ENCODE results near the gene GPR161. TPM values are rescaled to one million over a fixed set of nuclear protein-coding genes. Genes with fewer than 3 reads are reported as not detected.
A peak's percentile ranks its signal among the peaks of the same experiment; 100 is the strongest.

GPR161 gene
- total RNA-seq, 4 donors from 2014 or later, result 0.60 to 3.3 (median 2.8) TPM

DNA sequence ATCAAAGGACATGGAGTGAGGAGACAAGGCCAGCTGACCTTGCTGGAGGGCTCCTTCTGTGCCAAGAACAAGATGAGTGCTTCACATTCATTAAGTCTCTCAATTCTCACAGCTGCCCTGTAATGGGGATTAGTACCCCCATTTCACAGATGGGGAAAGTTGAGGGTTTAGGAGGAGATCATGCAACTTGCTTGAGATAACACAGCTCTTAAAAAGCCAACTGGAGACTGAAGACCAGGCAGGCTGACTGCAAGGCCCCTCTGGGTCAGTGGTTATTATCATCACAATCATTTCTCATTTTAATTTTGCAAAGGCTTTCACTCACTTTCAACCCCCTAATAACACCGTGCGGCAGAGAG lies 46.8 kb downstream of the GPR161 start:
- H3K9me3 ChIP-seq, result no peaks in the 10 kb centered on the region
- 95 to 100% methylated on average over 1 to 2 of the region's 2 CpGs for WGBS, 2 donors (ENCODE audit: low coverage in 1 of 2)
- H3K27me3 ChIP-seq, result no peaks in the 10 kb centered on the region
- TF ChIP-seq POLR2AphosphoS5 (IDR thresholded peaks at IDR 0.05) (no peak), POLR2A (IDR thresholded peaks at IDR 0.05) (no peak), EP300 (IDR thresholded peaks at IDR 0.05; ENCODE audit: low read depth) (no peak)
- TF ChIP-seq, protein P1, sequence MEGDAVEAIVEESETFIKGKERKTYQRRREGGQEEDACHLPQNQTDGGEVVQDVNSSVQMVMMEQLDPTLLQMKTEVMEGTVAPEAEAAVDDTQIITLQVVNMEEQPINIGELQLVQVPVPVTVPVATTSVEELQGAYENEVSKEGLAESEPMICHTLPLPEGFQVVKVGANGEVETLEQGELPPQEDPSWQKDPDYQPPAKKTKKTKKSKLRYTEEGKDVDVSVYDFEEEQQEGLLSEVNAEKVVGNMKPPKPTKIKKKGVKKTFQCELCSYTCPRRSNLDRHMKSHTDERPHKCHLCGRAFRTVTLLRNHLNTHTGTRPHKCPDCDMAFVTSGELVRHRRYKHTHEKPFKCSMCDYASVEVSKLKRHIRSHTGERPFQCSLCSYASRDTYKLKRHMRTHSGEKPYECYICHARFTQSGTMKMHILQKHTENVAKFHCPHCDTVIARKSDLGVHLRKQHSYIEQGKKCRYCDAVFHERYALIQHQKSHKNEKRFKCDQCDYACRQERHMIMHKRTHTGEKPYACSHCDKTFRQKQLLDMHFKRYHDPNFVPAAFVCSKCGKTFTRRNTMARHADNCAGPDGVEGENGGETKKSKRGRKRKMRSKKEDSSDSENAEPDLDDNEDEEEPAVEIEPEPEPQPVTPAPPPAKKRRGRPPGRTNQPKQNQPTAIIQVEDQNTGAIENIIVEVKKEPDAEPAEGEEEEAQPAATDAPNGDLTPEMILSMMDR (IDR thresholded peaks at IDR 0.05), result no peak
- in situ Hi-C loops (cut with MboI; ENCODE audit: low pct_ligation_motif_present in 1 of 4, low pct_unique_long_range_greater_than_20kb in 1 of 4, low sequenced_read_pairs in 3 of 4), result no loop called here
- peaks cover 12 to 56% (median 33%) of the 10 kb centered on the region in 4 donors for H3K4me1 ChIP-seq
- H3K27ac ChIP-seq, result peak overlapping the region; percentile 60 to 81 (median 78)
- no peak overlapping the region for H3K4me3 ChIP-seq
- intact Hi-C loops (cut with DNase I; ENCODE audit: low total_unique reads), result loop anchor here (5.0 kb wide), 1 partner anchor 47 kb away; the partner anchor contains the start of gene GPR161
- no peaks in the 10 kb centered on the region for H3K36me3 ChIP-seq
- DNase-seq, result no peak

DNA sequence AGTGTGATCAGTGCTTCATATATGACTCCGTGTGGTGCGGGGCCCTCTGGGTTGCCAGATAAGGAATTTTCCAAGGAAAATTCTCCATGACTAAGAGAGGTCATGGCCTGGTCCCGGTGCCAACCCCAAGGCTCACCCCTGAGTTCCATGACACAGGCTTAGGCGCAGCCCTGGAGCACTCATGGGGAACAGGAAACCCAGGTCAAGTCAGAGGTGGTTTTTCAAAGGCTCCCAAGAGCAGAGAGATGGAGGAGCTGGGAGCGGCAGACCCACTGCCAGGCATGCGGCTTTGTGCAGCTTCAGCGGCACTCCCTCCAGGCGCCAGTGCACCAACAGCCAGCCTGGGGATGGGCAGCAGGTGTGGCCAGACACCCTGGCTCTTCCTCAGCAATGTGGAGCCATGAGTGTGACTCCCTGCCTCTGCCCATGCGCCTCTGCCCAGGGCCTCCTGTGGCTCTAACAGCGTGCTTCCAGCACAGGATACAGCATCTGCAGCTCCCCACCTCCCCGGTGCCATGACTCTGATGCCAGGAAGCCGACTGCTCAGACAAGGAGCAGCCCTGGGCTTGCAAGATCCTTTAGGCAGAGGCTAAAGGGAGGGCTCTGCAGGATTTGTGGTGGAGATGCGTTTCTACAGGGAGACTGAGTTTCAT lies 47.3 kb downstream of the GPR161 start:
- Histone ChIP-seq H3K27ac (peak overlapping the region; percentile 60 to 81 (median 78)), H3K4me3 (no peak overlapping the region), H3K36me3 (no peaks in the 10 kb centered on the region), H3K9me3 (no peaks in the 10 kb centered on the region), H3K27me3 (no peaks in the 10 kb centered on the region), H3K4me1 (peaks cover 15 to 60% (median 34%) of the 10 kb centered on the region in 4 donors)
- WGBS, 2 donors (ENCODE audit: low coverage in 1 of 2), result 67% methylated on average over 13 of the region's 13 CpGs; no CpG with 5 or more reads in 1 of the 2 donors
- intact Hi-C loops (cut with DNase I; ENCODE audit: low total_unique reads), result no loop called here
- in situ Hi-C loops (cut with MboI; ENCODE audit: low pct_ligation_motif_present in 1 of 4, low pct_unique_long_range_greater_than_20kb in 1 of 4, low sequenced_read_pairs in 3 of 4), result no loop called here
- peak; percentile 81 for DNase-seq
- TF ChIP-seq POLR2A (IDR thresholded peaks at IDR 0.05) (peak; percentile 24), POLR2AphosphoS5 (IDR thresholded peaks at IDR 0.05) (peak in 2 of 3 donors; percentile 25 to 43), EP300 (IDR thresholded peaks at IDR 0.05; ENCODE audit: low read depth) (no peak)
- TF ChIP-seq, protein P1 (IDR thresholded peaks at IDR 0.05), result no peak

DNA sequence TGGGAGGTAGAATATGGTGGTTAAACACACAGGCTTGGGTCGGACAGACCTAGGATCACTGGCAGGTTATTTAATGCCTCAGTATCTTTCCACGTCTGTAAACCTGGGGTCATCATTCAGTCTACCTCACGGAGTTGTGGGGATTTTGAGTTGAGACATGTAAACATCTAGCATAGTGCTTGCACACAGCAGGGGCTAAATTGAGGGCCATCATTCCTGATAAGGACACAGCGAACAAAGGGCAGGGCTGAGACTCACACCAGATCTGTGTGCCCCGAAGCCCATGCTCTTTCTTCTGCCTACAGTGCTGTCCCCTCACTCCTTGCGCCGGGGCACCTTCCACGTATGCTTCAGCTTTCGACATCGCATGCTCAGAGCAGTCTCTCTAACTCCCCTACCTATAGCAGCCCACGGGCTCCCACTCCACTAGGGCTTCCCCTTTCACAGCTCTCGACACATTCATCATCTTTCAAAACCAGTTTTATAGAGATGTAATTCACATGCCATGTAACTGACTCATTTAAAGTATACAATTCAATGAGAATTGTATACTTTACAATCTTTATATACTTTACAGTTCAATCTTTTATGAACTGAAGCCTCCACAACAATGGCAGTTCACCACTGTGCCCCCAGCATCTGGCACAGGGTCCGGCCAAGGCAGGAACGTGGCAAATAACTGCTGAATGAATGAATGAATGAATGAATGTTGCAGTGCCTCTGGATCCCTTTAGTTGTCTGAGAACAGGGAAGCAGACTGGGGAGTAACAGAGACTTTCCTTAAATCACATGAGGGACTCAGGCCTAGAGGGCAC lies 48.0 kb downstream of the GPR161 start:
- Histone ChIP-seq H3K4me3 (no peak overlapping the region), H3K27me3 (no peaks in the 10 kb centered on the region), H3K36me3 (no peaks in the 10 kb centered on the region), H3K27ac (peak overlapping the region; percentile 60 to 81 (median 78)), H3K9me3 (no peaks in the 10 kb centered on the region), H3K4me1 (peaks cover 15 to 60% (median 34%) of the 10 kb centered on the region in 4 donors)
- WGBS, 2 donors (ENCODE audit: low coverage in 1 of 2), result 57 to 67% methylated on average over 11 to 14 of the region's 14 CpGs
- DNase-seq, result peak; percentile 56
- TF ChIP-seq POLR2A (IDR thresholded peaks at IDR 0.05) (no peak), POLR2AphosphoS5 (IDR thresholded peaks at IDR 0.05) (peak in 1 of 3 donors; percentile 10)
- intact Hi-C loops (cut with DNase I; ENCODE audit: low total_unique reads), result no loop called here
- in situ Hi-C loops (cut with MboI; ENCODE audit: low pct_ligation_motif_present in 1 of 4, low pct_unique_long_range_greater_than_20kb in 1 of 4, low sequenced_read_pairs in 3 of 4), result no loop called here

DNA sequence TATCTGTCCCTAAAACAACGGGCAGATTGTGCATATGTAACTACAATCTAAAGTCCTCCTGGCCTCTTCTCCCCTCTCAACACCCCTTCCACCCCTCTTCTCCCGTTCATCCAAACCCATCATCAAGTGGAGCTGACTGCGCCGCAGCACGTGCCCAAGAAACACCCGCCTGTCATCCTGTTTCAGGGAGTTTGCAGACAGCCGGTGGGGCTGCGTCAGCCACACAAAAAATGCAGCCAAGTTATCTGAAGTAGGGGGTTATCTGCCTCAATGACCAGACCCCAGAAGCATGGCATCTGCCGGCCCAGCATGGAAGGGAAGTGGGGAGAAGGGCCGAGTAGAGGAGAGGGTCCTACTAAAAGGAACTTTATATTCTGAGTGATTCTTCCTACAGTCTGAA lies 49.0 kb downstream of the GPR161 start:
- Histone ChIP-seq H3K27me3 (no peaks in the 10 kb centered on the region), H3K9me3 (no peaks in the 10 kb centered on the region), H3K4me3 (no peak overlapping the region), H3K36me3 (no peaks in the 10 kb centered on the region), H3K4me1 (peaks cover 15 to 57% (median 34%) of the 10 kb centered on the region in 4 donors), H3K27ac (no peak overlapping the region)
- in situ Hi-C loops (cut with MboI; ENCODE audit: low pct_ligation_motif_present in 1 of 4, low pct_unique_long_range_greater_than_20kb in 1 of 4, low sequenced_read_pairs in 3 of 4), result no loop called here
- intact Hi-C loops (cut with DNase I; ENCODE audit: low total_unique reads), result no loop called here
- no peak for TF ChIP-seq POLR2AphosphoS5 (IDR thresholded peaks at IDR 0.05)
- TF ChIP-seq EP300 (IDR thresholded peaks at IDR 0.05; ENCODE audit: low read depth), result no peak
- TF ChIP-seq, protein P1 (IDR thresholded peaks at IDR 0.05), result no peak
- TF ChIP-seq POLR2A (IDR thresholded peaks at IDR 0.05), result no peak
- DNase-seq, result no peak
- 92 to 95% methylated on average over 3 to 10 of the region's 10 CpGs for WGBS, 2 donors (ENCODE audit: low coverage in 1 of 2)
